GM19238 (cell line): ENCODE measurements around the gene EEF1A2.
"Not testable (repeated sequence)": the region's sequence is repeated elsewhere in the genome, so short reads cannot be mapped to it uniquely, and the experiment has no call there.

ENCODE experiments used
- DNase-seq: peaks from one replicate; pipeline ENCODE4 v3.0.0; 2011; ENCODE audit warnings: low spot score; ENCODE audit not compliant: insufficient read length

EEF1A2 gene

GRCh38 chr20:63487116-63487764 lies 11.6 kb downstream of the EEF1A2 start:
- no peak for DNase-seq

DNA sequence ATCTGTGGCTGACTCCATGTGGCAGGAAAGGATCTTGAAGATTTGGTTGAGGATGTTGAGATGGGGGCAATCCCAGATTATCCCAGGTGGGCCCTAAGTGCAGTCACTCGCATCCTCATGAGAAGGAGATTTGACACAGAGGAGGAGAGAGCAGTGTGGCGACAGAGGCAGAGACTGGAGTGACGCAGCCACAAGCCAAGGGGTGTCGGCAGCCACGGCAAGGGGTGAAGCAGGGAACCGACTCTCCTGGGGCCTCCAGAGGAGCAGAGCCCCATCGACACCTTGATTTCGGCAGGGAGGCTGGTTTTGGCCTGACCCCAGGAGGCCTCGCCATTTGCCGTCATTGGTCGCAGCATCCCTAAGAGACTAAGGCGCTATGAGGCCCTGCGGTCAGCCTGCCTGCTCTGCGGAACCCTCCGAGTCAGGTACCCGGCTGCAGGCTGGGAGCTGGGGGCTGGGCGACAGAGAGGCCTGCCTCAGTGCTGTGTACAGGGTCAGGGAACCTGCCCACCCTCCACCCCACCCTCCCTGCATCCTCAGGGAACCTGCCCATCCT lies 12.5 kb downstream of the EEF1A2 start:
- no peak for DNase-seq

DNA sequence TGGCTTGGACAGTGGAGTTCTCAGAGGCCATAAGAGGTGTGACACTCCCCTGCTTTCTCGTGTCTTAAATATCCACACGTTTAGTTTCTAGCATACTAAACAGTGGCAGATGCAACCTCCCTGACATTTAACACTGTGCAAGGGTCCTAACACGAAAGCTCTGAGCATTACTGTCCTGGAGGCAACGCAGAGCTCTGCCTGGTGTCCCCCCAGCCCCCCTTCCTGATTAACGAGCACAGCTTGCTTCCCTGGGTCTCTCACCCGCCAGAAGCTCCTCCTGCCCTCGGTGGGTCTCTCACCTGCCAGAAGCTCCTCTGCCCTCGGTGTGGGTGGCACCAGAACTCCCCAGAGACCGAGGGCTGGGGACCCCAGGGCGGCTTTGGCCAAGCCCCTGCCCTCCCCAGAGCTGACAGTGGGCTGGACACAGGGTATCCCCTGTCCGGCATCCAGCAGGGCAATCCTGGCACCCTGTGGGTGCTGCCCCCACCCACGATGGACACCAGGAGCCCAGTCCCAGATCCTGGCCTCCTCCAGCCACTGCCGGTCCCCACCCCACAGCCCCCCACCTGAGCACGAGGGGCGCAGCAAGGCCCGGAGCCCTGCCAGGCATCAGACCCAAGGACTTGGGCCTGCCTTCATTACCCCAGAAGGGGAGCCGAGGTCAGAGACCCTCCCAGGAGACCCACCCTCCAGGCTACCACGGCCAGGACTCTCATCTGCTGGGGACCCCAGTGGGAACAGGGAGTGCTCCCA lies 14.1 kb downstream of the EEF1A2 start:
- DNase-seq, result no peak

DNA sequence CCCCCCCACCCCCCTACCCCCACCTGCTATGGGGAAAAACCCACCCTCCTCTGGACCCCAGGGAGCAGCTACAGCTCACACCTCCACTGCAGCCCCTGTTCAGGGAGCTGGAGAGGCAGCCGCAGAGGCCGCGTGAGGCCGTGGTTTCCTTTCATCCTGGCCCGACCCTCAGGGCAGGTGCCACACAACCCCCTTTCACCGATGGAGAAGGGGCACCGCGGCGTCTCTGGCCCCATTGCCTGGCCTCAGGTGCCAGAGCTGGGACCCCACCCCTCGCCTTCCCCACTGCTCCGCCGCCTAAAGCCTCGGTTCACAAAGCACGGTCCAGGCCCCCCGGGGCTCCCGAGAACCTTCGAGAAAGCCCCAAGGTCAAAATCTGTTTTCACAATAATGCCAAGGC lies 14.6 kb downstream of the EEF1A2 start:
- DNase-seq, result no peak

- DNase-seq, result no peak
Measured at GRCh38 chr20:63483834-63484233, 15.0 kb downstream of the EEF1A2 start.

DNA sequence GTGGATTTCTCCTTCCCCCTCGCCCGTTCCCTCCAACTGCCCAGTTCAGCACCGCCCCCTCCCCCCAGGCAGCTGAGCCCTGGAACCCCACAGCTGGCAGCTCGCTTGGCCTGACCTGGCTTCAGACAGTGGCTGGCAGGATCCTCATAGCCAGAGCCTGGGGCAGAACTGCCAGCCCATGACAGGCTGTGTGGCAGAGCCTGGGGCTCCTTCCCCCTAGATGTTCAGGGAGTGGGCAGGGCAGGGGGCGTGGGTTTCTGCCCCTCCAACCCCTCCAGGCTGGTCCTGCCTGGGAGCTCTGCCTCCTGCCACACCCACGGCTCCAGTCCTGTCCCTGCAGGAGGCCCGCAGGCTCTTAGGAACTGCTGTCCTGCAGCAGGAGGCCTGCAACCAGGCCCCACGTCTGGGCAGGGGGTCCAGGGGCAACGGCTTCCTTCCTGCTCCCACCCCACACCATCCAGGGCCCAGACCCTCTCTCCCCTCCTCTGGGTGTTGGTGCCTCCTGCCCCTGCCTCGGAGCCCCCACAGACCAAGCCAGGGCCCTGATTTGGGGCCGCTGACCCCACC lies 16.8 kb downstream of the EEF1A2 start:
- DNase-seq, result no peak

DNA sequence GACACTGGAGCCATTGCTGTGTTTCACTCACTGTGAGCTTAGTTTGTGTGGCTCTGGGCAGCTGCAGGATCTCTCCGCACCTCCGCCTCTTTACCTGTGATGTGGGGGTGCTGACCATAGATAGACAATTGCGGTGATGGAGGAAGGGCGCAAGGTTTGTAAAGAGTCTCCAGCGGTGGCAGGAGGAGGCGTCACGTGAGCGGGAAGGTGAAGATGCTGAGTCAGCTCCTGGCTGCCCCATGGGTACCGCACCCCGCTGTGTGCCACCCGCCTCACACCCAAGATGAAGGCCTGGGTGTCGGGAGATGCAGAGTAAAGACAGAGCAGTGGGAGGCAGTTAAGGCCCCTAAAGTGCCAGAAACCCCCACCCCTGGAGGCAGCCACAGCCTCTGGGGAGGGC lies 17.4 kb downstream of the EEF1A2 start:
- no peak for DNase-seq

DNA sequence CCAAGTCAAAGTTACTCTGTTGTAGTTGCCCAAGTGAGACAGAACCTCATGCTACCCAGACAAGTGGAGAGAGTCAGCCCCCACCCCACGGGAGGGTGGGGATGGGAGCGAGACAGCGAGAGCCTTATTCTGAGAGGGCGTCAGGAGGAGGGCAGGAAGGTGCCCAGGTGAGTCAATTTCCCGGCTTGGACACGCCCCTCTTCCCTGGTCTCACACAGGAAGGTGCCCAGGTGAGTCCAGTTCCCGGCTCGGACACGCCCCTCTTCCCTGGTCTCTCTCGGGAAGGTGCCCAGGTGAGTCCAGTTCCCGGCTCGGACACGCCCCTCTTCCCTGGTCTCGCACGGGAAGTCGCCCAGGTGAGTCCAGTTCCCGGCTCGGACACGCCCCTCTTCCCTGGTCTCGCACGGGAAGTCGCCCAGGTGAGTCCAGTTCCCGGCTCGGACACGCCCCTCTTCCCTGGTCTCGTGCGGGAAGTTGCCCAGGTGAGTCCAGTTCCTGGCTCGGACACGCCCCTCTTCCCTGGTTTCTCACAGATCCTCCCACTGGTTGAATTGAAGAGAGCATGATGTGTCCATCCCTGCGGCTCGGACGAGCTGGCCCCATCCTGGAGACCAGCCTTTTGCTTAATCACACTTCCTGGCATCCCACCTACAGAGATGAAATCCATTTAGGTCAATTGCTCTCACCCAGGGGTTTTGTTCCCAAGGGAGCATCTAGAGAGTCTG lies 19.0 kb downstream of the EEF1A2 start:
- not testable (repeated sequence) for DNase-seq

DNA sequence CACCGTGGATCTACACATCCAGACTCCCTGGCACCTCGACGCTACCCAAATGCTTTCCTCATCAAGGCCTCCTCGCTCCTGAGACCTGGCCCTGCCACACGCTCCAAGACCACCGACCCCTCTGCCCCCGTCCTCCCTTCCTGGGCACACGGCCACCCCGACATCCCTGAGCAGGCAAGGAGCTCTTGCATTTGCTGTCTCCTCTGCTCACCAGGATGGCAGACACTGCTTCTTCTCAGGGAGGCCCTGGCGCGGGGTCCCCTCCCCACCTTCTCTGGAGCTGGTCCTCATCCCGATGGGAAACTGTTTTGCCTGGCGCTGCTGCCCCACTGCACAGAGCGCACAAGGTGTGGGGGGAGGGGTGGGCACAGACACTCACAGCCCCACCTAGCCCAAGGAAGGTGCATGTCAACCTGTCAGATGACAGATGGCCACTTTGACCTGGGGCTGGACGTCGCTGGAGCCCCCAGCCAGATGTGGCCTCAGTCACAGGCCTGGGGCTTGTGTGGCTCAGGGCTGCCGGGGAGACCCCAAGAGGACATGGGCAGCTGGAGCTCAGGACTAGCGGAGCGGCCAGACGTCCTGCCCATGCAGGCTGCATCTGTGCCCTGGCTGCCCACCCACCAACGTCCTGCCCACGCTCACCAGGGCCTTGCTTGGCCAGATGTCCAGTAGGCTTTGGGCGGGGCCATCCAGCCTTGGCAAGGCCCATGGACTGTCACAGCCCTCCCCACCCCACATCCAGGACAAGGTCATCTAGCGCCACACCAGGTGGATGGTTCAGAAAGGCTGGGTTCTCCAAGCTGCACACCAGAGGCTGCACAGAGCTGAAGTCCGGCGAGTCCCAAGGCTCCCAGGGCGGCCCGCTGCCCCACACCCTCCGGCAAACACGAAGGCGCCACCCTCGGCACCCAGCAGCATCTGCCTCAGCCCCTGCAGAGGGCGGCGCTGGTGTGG lies 20.3 kb downstream of the EEF1A2 start:
- DNase-seq, result no peak

- DNase-seq, result no peak
Measured at GRCh38 chr20:63477944-63478343, 20.9 kb downstream of the EEF1A2 start.

- DNase-seq, result no peak
Measured at GRCh38 chr20:63477061-63477616, 21.7 kb downstream of the EEF1A2 start.

DNA sequence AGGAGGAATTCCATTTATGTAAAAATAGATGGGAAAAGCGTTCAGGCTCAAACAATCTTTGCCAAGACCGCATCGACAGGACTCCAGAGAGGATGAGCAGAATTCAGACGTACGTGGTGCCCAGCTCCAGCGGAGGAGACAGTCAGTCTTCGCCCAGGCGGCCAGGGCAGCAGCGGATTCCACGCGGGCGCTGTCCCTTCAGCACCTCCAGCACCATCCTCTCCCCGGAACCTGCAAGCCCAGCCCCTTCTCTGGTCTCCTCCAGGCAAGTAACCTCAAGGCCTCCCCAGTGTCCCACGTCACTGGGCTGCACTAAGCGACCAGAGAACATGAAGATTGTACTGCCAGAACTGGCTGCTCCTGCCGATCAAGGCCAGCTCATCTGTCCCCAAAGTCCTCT lies 23.7 kb downstream of the EEF1A2 start:
- no peak for DNase-seq

DNA sequence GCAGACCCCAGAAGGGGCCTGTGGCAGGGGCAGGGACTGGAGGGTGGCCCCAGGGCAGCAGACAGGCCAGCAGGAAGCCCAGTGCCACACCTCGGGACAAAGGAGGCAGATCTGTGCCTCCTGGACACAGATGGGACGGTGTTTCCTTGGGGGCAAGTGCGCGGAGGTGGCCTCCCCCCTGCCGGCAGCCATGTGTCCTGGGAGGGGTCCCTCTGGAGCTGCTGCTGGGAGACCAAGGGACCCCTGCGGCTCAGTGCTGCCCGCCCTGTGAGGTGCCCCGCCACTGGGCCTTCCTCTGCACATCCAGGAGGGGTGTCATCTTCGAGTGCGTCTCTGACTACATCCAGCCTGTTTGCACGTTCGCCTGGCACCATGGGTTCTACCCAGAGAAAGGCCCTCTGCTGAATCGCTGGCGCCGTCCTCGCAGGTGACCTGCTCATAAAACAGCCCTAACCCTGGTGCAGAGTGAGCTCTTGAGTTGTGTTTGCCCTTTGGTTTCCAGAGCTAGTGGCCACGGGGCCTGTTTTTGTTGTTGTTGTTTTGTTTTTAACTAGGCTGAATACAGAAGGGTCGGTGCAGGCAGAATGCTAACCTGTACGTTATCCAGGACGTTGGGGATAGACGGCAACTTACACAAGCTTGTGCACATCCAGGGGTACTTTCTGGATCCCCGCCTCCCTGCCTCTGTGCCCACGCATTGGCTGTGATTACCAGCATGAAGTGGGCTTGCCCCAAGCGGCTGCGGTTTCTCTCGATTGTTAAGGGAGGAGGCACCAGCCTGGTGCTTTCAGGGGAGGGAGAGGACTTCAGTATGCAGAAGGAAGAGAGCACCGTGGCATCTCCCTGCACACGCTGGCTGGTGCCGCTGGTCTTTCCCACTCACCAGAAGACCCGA lies 25.1 kb downstream of the EEF1A2 start:
- no peak for DNase-seq

DNA sequence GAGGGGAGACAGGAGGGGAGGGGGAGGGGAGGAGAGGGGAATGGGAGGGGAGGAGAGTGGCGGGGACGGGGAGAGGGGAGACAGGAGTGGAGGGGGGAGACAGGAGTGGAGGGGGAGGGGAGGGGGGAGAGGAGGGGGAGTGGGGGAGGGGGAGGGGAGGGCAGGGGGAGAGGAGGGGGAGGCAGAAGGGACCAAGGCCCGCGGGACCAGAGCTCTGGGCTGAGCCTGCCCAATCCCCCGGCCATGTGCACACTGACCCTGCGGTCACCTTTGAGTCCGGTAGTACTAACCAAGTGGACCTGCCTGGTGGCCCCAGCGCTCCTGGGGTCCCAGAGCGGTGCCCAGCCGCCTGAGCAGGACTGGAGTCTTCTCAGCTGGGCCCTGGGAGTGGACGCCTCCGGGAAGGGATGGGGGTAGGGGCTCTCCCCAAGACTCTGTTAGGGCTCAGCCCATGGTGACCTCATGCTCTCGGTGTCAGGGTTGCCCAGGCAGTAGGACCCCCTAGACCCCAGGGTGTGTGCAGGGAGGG lies 26.0 kb downstream of the EEF1A2 start:
- DNase-seq, result no peak

GRCh38 chr20:63471981-63472831 lies 26.7 kb downstream of the EEF1A2 start, which contains the start of gene KCNQ2:
TSS of gene KCNQ2 (minus strand) at chr20:63472655. CDS start at chr20:63472463, 192 bp downstream.
- no peak for DNase-seq

- DNase-seq, result no peak
Measured at GRCh38 chr20:63471717-63471980, 27.2 kb downstream of the EEF1A2 start.

DNA sequence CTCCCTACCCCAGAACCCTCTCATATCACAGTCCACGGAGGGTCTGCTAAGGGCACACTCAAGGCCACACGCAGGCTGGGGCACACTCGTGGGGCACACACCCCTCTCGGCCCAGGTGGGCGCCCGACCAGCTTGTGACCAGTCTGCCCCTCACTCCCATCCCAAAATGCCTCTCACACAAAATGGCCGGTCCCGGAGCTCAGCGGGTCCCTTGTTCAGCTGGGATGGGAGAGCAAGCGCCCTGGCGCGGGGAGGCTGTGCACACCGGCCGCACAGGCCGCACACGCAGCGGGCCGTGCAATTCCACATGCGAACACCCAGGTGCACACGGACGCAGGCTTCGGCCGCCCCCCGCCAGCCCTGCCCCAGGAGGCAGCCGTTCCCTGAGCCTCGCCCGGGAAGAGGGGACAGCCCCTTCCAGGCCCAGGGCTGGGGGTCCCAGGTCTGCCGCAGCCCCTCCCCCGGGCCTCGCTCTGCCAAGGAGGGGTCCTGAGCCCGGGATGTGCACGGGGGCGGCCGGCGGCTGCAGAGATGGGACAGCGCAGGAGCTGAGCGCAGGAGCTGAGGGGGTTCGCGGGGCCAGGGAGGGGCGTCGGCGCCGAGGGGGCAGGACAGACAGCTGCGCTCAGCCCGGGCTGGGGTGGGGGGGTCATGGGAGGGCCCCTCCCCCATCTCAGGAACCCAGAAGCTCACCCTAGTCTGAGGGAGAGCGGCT lies 27.7 kb downstream of the EEF1A2 start:
- no peak for DNase-seq

- DNase-seq, result no peak
Measured at GRCh38 chr20:63470410-63470809, 28.5 kb downstream of the EEF1A2 start.
